Activated effector memory CD4-positive, alpha-beta T cell treated with Interleukin-2 at 50 U/mL for 16 hours (primary cell): ENCODE data around the gene ATP5MG.

Source experiments
- DNase-seq: peaks from one replicate; pipeline ENCODE4 v3.0.0-alpha.2; 2020

ATP5MG gene

GRCh38 chr11:118442908-118443589, 41.6 kb downstream of the ATP5MG start:
- no peak for DNase-seq

- no peak for DNase-seq
Observed at GRCh38 chr11:118443590-118444218, 42.3 kb downstream of the ATP5MG start.

- no peak for DNase-seq
Observed at GRCh38 chr11:118447423-118447822, 46.0 kb downstream of the ATP5MG start.

- no peak for DNase-seq
Observed at GRCh38 chr11:118448294-118448693, 46.9 kb downstream of the ATP5MG start.

- DNase-seq: no peak
Observed at GRCh38 chr11:118449316-118449918, 48.0 kb downstream of the ATP5MG start.

GRCh38 chr11:118450451-118450850, 49.0 kb downstream of the ATP5MG start:
- DNase-seq: no peak
